ENCODE measurements around the gene FNDC5. TPM values are rescaled to one million over a fixed set of nuclear protein-coding genes. Genes with fewer than 3 reads are reported as not detected.
A peak's percentile ranks its signal among the peaks of the same experiment; 100 is the strongest.

Gene FNDC5
- total and polyA plus RNA-seq, 2 of the 13 experiments (the other 11 are each of a cell fraction or from before 2014, with no cell fraction given) = 1.4 to 3.1 TPM

- H3K79me2 ChIP-seq (ENCODE audit: insufficient read depth, low read length) = no peaks in the 10 kb centered on the region
- 69% methylated on average over 4 of the region's 6 CpGs for WGBS (ENCODE audit: low lambda C conversion rate)
- no peaks in the 10 kb centered on the region for H4K20me1 ChIP-seq (ENCODE audit: insufficient read depth, low read length)
- CTCF ChIA-PET (ENCODE audit: low intra/inter-chr PET ratio, low total read pairs) = interaction anchor here (0.5 kb wide), 1 partner anchor 732 kb away, joined by 4 read pairs; no protein-coding TSS in a partner anchor
- DNase-seq (ENCODE audit: low spot score) = no peak
- POLR2A ChIA-PET = no interaction called here
- peaks cover 23% of the 10 kb centered on the region for H3K4me1 ChIP-seq (ENCODE audit: insufficient read depth, low read length)
- peaks cover 1 to 22% of the 10 kb centered on the region in 2 experiments; a peak in 3 of 5 replicates for H3K27me3 ChIP-seq (ENCODE audit: control insufficient read depth in 1 of 2, insufficient read depth in 2 of 2, low read length in 2 of 2)
- TF ChIP-seq ZNF790 (CRISPR knock-in tag; IDR thresholded peaks at IDR 0.05; ENCODE audit: borderline replicate concordance) (no peak), SRF (IDR thresholded peaks at IDR 0.05; ENCODE audit: low read depth, low read length) (no peak), ZNF446 (CRISPR knock-in tag; IDR thresholded peaks at IDR 0.05) (no peak), CEBPB (IDR thresholded peaks at IDR 0.05; ENCODE audit: borderline replicate concordance, low read depth, low read length) (peak; percentile 47; the same call in 1 of the 2 replicates), NKX3-1 (CRISPR knock-in tag; IDR thresholded peaks at IDR 0.05) (no peak)
- H2AFZ ChIP-seq (ENCODE audit: low read length) = no peak overlapping the region
- H3K9me3 ChIP-seq (ENCODE audit: low read length) = no peaks in the 10 kb centered on the region
- H3K4me2 ChIP-seq (ENCODE audit: low read depth, low read length) = no peak overlapping the region
- no peak overlapping the region for H3K4me3 ChIP-seq (replicated peaks in 1 of 3; ENCODE audit: insufficient read depth in 1 of 3, low read depth in 2 of 3, low read length in 3 of 3)
- no peak; the same call in 2 of the 3 replicates for ATAC-seq
- no peak for FAIRE-seq
- in situ Hi-C loops (cut with HindIII; ENCODE audit: extremely low pct_ligation_motif_present, low pct_unique_long_range_greater_than_20kb) = loop anchor here (10.0 kb wide), 1 partner anchor 53 kb away; no protein-coding TSS in a partner anchor
- H3K36me3 ChIP-seq (replicated peaks in 1 of 2; ENCODE audit: control insufficient read depth in 1 of 2, insufficient read depth in 2 of 2, low read length in 2 of 2) = no peaks in the 10 kb centered on the region
- BruUV-seq (replicated peaks) = no TSS peak
- intact Hi-C loops (cut with micrococcal nuclease; ENCODE audit: unreplicated experiment) = loop anchor here (10.0 kb wide), 1 partner anchor 163 kb away; no protein-coding TSS in a partner anchor
- H3K27ac ChIP-seq (ENCODE audit: extremely low read length, insufficient read depth, low read length) = no peak overlapping the region
- no peak overlapping the region for H3K9ac ChIP-seq (ENCODE audit: insufficient read depth, low read depth, low read length)
Measured at GRCh38 chr1:32878183-32878582, 7.5 kb upstream of the FNDC5 start.

DNA sequence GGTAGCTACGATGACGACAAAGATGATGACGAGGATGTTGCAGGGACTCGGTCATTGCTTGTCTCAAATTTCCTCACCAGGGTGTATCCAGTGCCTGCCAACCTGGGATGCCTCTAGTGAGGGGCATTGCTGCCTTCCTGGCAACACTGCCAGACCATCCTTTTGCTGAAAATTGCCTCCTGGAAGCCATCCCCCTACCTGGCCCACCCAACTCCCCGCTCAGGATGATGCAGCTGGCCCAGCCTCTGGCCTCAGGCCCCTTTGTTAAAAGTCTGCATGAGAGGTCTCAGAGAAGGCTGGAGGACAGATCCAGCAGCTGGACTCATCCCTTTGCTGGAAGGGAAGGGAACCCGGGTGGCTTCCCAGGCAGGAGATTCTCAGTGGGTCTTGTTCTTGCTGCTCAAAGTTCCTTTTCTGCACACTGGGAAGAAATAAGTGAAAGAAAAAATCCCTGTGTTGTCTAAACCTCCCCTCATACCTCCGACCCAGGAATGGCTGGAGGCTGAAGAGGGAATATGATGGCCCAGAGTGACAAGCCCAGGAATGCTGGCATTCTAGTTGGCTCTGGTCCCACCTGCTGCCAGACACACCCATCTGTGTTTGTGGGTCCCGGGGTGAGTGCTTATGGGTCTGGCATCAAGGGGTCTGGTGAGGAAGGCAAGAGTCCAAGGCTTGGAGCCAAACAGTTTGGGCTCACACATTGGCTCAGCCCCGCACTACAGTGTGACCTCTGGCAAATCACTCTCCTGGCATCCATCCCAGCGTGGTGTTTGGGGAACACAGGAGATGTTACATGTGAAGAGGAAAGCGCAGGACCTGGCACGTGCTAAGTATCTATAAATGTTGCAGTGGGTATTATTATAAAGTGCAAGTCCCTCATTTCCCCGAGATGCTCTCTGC, 6.7 kb upstream of the FNDC5 start:
- H3K4me1 ChIP-seq (ENCODE audit: insufficient read depth, low read length) = peaks cover 23% of the 10 kb centered on the region
- H3K4me3 ChIP-seq (replicated peaks in 1 of 3; ENCODE audit: insufficient read depth in 1 of 3, low read depth in 2 of 3, low read length in 3 of 3) = no peak overlapping the region
- ChIA-PET POLR2A (no interaction called here), CTCF (ENCODE audit: low intra/inter-chr PET ratio, low total read pairs) (interaction anchor here (0.5 to 1.7 kb wide), 2 partner anchors 209 to 732 kb away, joined by 4 to 9 read pairs; no protein-coding TSS in a partner anchor)
- no peak for FAIRE-seq
- DNase-seq (ENCODE audit: low spot score) = no peak
- H3K27ac ChIP-seq (ENCODE audit: extremely low read length, insufficient read depth, low read length) = no peak overlapping the region
- no peak overlapping the region for H2AFZ ChIP-seq (ENCODE audit: low read length)
- no peak overlapping the region for H3K9ac ChIP-seq (ENCODE audit: insufficient read depth, low read depth, low read length)
- WGBS (ENCODE audit: low lambda C conversion rate) = 51% methylated on average over 11 of the region's 13 CpGs
- no peak for ATAC-seq
- in situ Hi-C loops (cut with HindIII; ENCODE audit: extremely low pct_ligation_motif_present, low pct_unique_long_range_greater_than_20kb) = loop anchor here (10.0 kb wide), 1 partner anchor 53 kb away; no protein-coding TSS in a partner anchor
- H3K4me2 ChIP-seq (ENCODE audit: low read depth, low read length) = no peak overlapping the region
- intact Hi-C loops (cut with micrococcal nuclease; ENCODE audit: unreplicated experiment) = loop anchor here (10.0 kb wide), 1 partner anchor 163 kb away; no protein-coding TSS in a partner anchor
- H3K36me3 ChIP-seq (replicated peaks in 1 of 2; ENCODE audit: control insufficient read depth in 1 of 2, insufficient read depth in 2 of 2, low read length in 2 of 2) = no peaks in the 10 kb centered on the region
- no peaks in the 10 kb centered on the region for H3K79me2 ChIP-seq (ENCODE audit: insufficient read depth, low read length)
- peaks cover 1 to 22% of the 10 kb centered on the region in 2 experiments; a peak in 3 of 5 replicates for H3K27me3 ChIP-seq (ENCODE audit: control insufficient read depth in 1 of 2, insufficient read depth in 2 of 2, low read length in 2 of 2)
- H3K9me3 ChIP-seq (ENCODE audit: low read length) = no peaks in the 10 kb centered on the region
- H4K20me1 ChIP-seq (ENCODE audit: insufficient read depth, low read length) = no peaks in the 10 kb centered on the region
- TF ChIP-seq SIX4 (CRISPR knock-in tag; IDR thresholded peaks at IDR 0.05) (no peak), HMG20A (CRISPR knock-in tag; IDR thresholded peaks at IDR 0.05; ENCODE audit: borderline replicate concordance) (no peak), ZNF775 (CRISPR knock-in tag; IDR thresholded peaks at IDR 0.05; ENCODE audit: borderline replicate concordance) (no peak), ZSCAN12 (CRISPR knock-in tag; IDR thresholded peaks at IDR 0.05) (no peak), YEATS2 (CRISPR knock-in tag; IDR thresholded peaks at IDR 0.05; ENCODE audit: borderline replicate concordance) (no peak), RFX1 (IDR thresholded peaks at IDR 0.05) (no peak), MXD4 (CRISPR knock-in tag; IDR thresholded peaks at IDR 0.05) (no peak), SRSF9 (IDR thresholded peaks at IDR 0.05; ENCODE audit: borderline replicate concordance, insufficient read depth, low read depth, low read length, poor library complexity, severe bottlenecking) (no peak), ZNF652 (CRISPR knock-in tag; IDR thresholded peaks at IDR 0.05; ENCODE audit: borderline replicate concordance, low read depth) (no peak), ZBTB8A (CRISPR knock-in tag; IDR thresholded peaks at IDR 0.05; ENCODE audit: borderline replicate concordance, low read depth) (no peak), MYC (CRISPR knock-in tag; IDR thresholded peaks at IDR 0.05; ENCODE audit: borderline replicate concordance) (no peak)
- BruUV-seq (replicated peaks) = no TSS peak
